HG02852 (cell line): ENCODE results near the gene NRL.

ENCODE experiments used
- ATAC-seq: cut with Tn5 transposase; IDR thresholded peaks from one replicate; pipeline ENCODE4 v1.9.1; 2021; ENCODE audit warnings: mild to moderate bottlenecking, moderate library complexity; ENCODE audit not compliant: unreplicated experiment

NRL gene

GRCh38 chr14:24083462-24083861 lies 31.3 kb downstream of the NRL start:
- ATAC-seq: no peak

GRCh38 chr14:24082411-24083080 lies 32.2 kb downstream of the NRL start:
- no peak for ATAC-seq

GRCh38 chr14:24081739-24082211 lies 33.0 kb downstream of the NRL start:
- no peak for ATAC-seq

GRCh38 chr14:24080888-24081738 lies 33.6 kb downstream of the NRL start:
- peak; percentile 90 for ATAC-seq

- no peak for ATAC-seq
Measured at GRCh38 chr14:24080142-24080530, 34.6 kb downstream of the NRL start.

- ATAC-seq: no peak
Measured at GRCh38 chr14:24079491-24080141, 35.1 kb downstream of the NRL start.

- no peak for ATAC-seq
Measured at GRCh38 chr14:24078146-24078545, 36.6 kb downstream of the NRL start.

GRCh38 chr14:24077086-24077485 lies 37.7 kb downstream of the NRL start:
- ATAC-seq: no peak

- ATAC-seq: no peak
Measured at GRCh38 chr14:24076302-24076601, 38.5 kb downstream of the NRL start.

- no peak for ATAC-seq
Measured at GRCh38 chr14:24075485-24076301, 39.1 kb downstream of the NRL start.

GRCh38 chr14:24074625-24075484 lies 39.9 kb downstream of the NRL start:
- ATAC-seq: no peak

- ATAC-seq: no peak
Measured at GRCh38 chr14:24072881-24073877, 41.6 kb downstream of the NRL start.

GRCh38 chr14:24072436-24072835 lies 42.3 kb downstream of the NRL start:
- ATAC-seq: no peak

- ATAC-seq: no peak
Measured at GRCh38 chr14:24071836-24072430, 42.8 kb downstream of the NRL start.

- ATAC-seq: no peak
Measured at GRCh38 chr14:24071144-24071697, 43.5 kb downstream of the NRL start, which contains the start of gene CPNE6. Gene CPNE6, plus strand, starts transcription at chr14:24071562. Its CDS starts 1,375 bp downstream, at chr14:24072937.

- no peak for ATAC-seq
Measured at GRCh38 chr14:24070285-24071143, 44.2 kb downstream of the NRL start.

GRCh38 chr14:24069411-24069735 lies 45.4 kb downstream of the NRL start:
- ATAC-seq: no peak
